H1 (cell line): Measurements from ENCODE around the gene TSPAN6. TPM values are rescaled to one million over a fixed set of nuclear protein-coding genes. Genes with fewer than 3 reads are reported as not detected.

Experiments
- CTCF ChIA-PET: fragments of 300-600 bp; sonication (Branson Sonifier 250); formaldehyde crosslinking; loops from one replicate; lab custom pipeline; 2021; ENCODE audit not compliant: partially characterized antibody; lab: Charles Lee
- POLR2A ChIA-PET: fragments of 300-600 bp; sonication (Branson Sonifier 250); formaldehyde crosslinking; loops from one replicate; lab custom pipeline; 2021; ENCODE audit warnings: inconsistent platforms; ENCODE audit not compliant: partially characterized antibody; lab: Charles Lee
- DNase-seq, 2 experiments: peaks; one replicate each; pipeline versions ENCODE4 v3.0.0 to v3.0.0-alpha.2; 2010 to 2022; ENCODE audit warnings: low spot score in 2 of 2, low read depth in 1 of 2, mixed read lengths in 1 of 2
- FAIRE-seq: peaks from 2 replicates; lab custom pipeline; 2011; peaks lifted over from hg19 to GRCh38; lab: Jason Lieb, UNC
- H2AFZ ChIP-seq: 2 replicates; pipeline ENCODE4 v1.8.1; 2012; ENCODE audit warnings: low read length, inconsistent platforms
- H2AK5ac ChIP-seq: 2 replicates; pipeline ENCODE4 v1.6.1; 2013; ENCODE audit warnings: low read depth, low read length
- H2BK120ac ChIP-seq: replicated peaks from 2 replicates; pipeline ENCODE3; 2013; ENCODE audit warnings: low read depth, low read length, inconsistent platforms
- H2BK12ac ChIP-seq: 2 replicates; pipeline ENCODE4 v1.6.1; 2013; ENCODE audit warnings: low read depth, low read length
- H2BK15ac ChIP-seq: 2 replicates; pipeline ENCODE4 v1.6.1; 2013; ENCODE audit warnings: low read length
- H2BK20ac ChIP-seq: 2 replicates; pipeline ENCODE4 v1.6.1; 2013; ENCODE audit warnings: low read length
- H2BK5ac ChIP-seq: 2 replicates; pipeline ENCODE4 v1.6.1; 2013; ENCODE audit warnings: low read depth, low read length
- H3K14ac ChIP-seq: 2 replicates; pipeline ENCODE4 v1.6.1; 2013; ENCODE audit warnings: inconsistent platforms; ENCODE audit not compliant: insufficient read length
- H3K18ac ChIP-seq: 2 replicates; pipeline ENCODE4 v1.6.1; 2013; ENCODE audit warnings: low read length; ENCODE audit errors: extremely low read depth
- H3K23ac ChIP-seq: 2 replicates; pipeline ENCODE4 v1.6.1; 2013; ENCODE audit warnings: inconsistent platforms; ENCODE audit not compliant: insufficient read length
- H3K23me2 ChIP-seq: 2 replicates; pipeline ENCODE4 v1.6.1; 2013; ENCODE audit warnings: low read depth, low read length
- H3K27ac ChIP-seq: 2 replicates; pipeline ENCODE4 v1.6.1; 2011; ENCODE audit warnings: low read depth, low read length, inconsistent platforms
- H3K27me3 ChIP-seq, 4 experiments: replicated peaks in 1 of 4; 1 replicate in 1 of 4; 2 replicates in 3 of 4; pipeline versions ENCODE4 v1.6.1 to v1.8.1; 2011 to 2013; ENCODE audit warnings: low read length in 3 of 4, mild to moderate bottlenecking in 3 of 4, inconsistent platforms in 2 of 4, mixed read lengths in 2 of 4, moderate library complexity in 1 of 4; ENCODE audit not compliant: control insufficient read depth in 3 of 4, insufficient read depth in 3 of 4; ENCODE audit errors: extremely low read depth in 1 of 4
- H3K36me3 ChIP-seq, 4 experiments: 2 replicates each; pipeline versions ENCODE4 v1.6.1 to v1.8.1; 2011 to 2013; ENCODE audit warnings: mild to moderate bottlenecking in 4 of 4, low read length in 3 of 4, moderate library complexity in 2 of 4, control low read depth in 1 of 4, inconsistent platforms in 1 of 4; ENCODE audit not compliant: insufficient read depth in 4 of 4, control insufficient read depth in 2 of 4
- H3K4ac ChIP-seq: replicated peaks from 2 replicates; pipeline ENCODE3; 2013; ENCODE audit warnings: low read length, low read depth, mixed read lengths, inconsistent platforms; ENCODE audit not compliant: insufficient read length
- H3K4me1 ChIP-seq, 4 experiments: replicated peaks in 1 of 4; 1 replicate in 1 of 4; 2 replicates in 3 of 4; pipeline versions ENCODE4 v1.6.1 to v1.8.1; 2011 to 2013; ENCODE audit warnings: low read length in 3 of 4, inconsistent platforms in 2 of 4, mixed read lengths in 1 of 4; ENCODE audit not compliant: insufficient read depth in 4 of 4, control insufficient read depth in 3 of 4
- H3K4me2 ChIP-seq, 2 experiments: 2 replicates each; pipeline versions ENCODE4 v1.6.1 to v1.8.1; 2011 to 2013; ENCODE audit warnings: low read depth in 2 of 2, low read length in 2 of 2, control low read depth in 1 of 2, inconsistent platforms in 1 of 2, mild to moderate bottlenecking in 1 of 2; ENCODE audit not compliant: insufficient read depth in 1 of 2
- H3K4me3 ChIP-seq, 4 experiments: fragments of 200-600, 300-600 bp in 1 of 4; sonication (generic), shearing (Covaris generic), sonication (Bioruptor Twin) in 1 of 4; 2 replicates each; pipeline versions ENCODE4 v1.5.1 to v1.8.1; 2011 to 2016; ENCODE audit warnings: low read length in 4 of 4, low read depth in 3 of 4, control low read depth in 2 of 4, inconsistent platforms in 2 of 4, mild to moderate bottlenecking in 2 of 4, mixed read lengths in 1 of 4, moderate library complexity in 1 of 4; ENCODE audit not compliant: insufficient read depth in 2 of 4; ENCODE audit errors: extremely low read depth in 1 of 4
- H3K56ac ChIP-seq: replicated peaks from 2 replicates; pipeline ENCODE3; 2013; ENCODE audit warnings: low read depth, mild to moderate bottlenecking, mixed read lengths, low read length, inconsistent platforms; ENCODE audit not compliant: insufficient read length
- H3K79me1 ChIP-seq: 2 replicates; pipeline ENCODE4 v1.6.1; 2013; ENCODE audit warnings: low read depth, low read length, control low read depth
- H3K79me2 ChIP-seq, 2 experiments: 2 replicates each; pipeline versions ENCODE4 v1.6.1 to v1.8.1; 2012 to 2013; ENCODE audit warnings: low read length in 2 of 2, mild to moderate bottlenecking in 2 of 2, inconsistent platforms in 1 of 2; ENCODE audit not compliant: insufficient read depth in 2 of 2, control insufficient read depth in 1 of 2
- H3K9ac ChIP-seq, 4 experiments: replicated peaks in 1 of 4; 1 replicate in 1 of 4; 2 replicates in 3 of 4; pipeline versions ENCODE4 v1.6.1 to v1.8.1; 2011 to 2013; ENCODE audit warnings: low read depth in 3 of 4, low read length in 3 of 4, control low read depth in 2 of 4, mild to moderate bottlenecking in 2 of 4, moderate library complexity in 2 of 4, inconsistent platforms in 1 of 4; ENCODE audit errors: extremely low read depth in 1 of 4
- H3K9me3 ChIP-seq, 2 experiments: 2 replicates each; pipeline versions ENCODE4 v1.6.1 to v1.8.1; 2012 to 2013; ENCODE audit warnings: mild to moderate bottlenecking in 2 of 2, moderate library complexity in 2 of 2, control low read depth in 1 of 2, inconsistent platforms in 1 of 2, low read depth in 1 of 2, low read length in 1 of 2, mixed read lengths in 1 of 2; ENCODE audit not compliant: insufficient read depth in 2 of 2
- H4K20me1 ChIP-seq, 2 experiments: replicated peaks in 1 of 2; 2 replicates each; pipeline versions ENCODE3 to v1.8.1; 2011 to 2013; ENCODE audit warnings: inconsistent platforms in 2 of 2, low read length in 2 of 2, mild to moderate bottlenecking in 1 of 2; ENCODE audit not compliant: insufficient read depth in 2 of 2, control insufficient read depth in 1 of 2
- H4K5ac ChIP-seq: 2 replicates; pipeline ENCODE4 v1.6.1; 2013; ENCODE audit warnings: low read length, low read depth, mixed read lengths, inconsistent platforms; ENCODE audit not compliant: insufficient read length
- H4K8ac ChIP-seq: 2 replicates; pipeline ENCODE4 v1.8.0; 2013; ENCODE audit warnings: mild to moderate bottlenecking, moderate library complexity, low read length, inconsistent platforms; ENCODE audit not compliant: insufficient read depth; ENCODE audit errors: extremely low read depth
- H4K91ac ChIP-seq: replicated peaks from 2 replicates; pipeline ENCODE3; 2013; ENCODE audit warnings: low read length, mixed read lengths, inconsistent platforms; ENCODE audit not compliant: insufficient read length
- CBX5 ChIP-seq: fragments of 300-800, 300-1000 bp; sonication (generic); IDR thresholded peaks from 2 replicates; pipeline ENCODE4 v1.7.1; 2016; ENCODE audit warnings: antibody characterized with exemption, low read length, low read depth
- CREB1 ChIP-seq: IDR thresholded peaks from 2 replicates; pipeline ENCODE4 v1.6.1; 2012; ENCODE audit warnings: inconsistent platforms
- EZH2 ChIP-seq: fragments of 200-600 bp; sonication (generic); IDR thresholded peaks from 2 replicates; pipeline ENCODE4 v1.7.1; 2012; ENCODE audit warnings: low read depth, mild to moderate bottlenecking, moderate library complexity, low read length, inconsistent platforms; ENCODE audit not compliant: severe bottlenecking
- KDM4A ChIP-seq: IDR thresholded peaks from one replicate; pipeline ENCODE4 v1.7.1; 2012; ENCODE audit warnings: low read depth, mild to moderate bottlenecking, moderate library complexity, low read length, inconsistent platforms; ENCODE audit not compliant: severe bottlenecking
- POLR2A ChIP-seq, 2 experiments: IDR thresholded peaks; 1 replicate in 1 of 2; 2 replicates in 1 of 2; pipeline ENCODE4 v1.6.1; 2011; ENCODE audit warnings: low read depth in 2 of 2, low read length in 2 of 2, mild to moderate bottlenecking in 2 of 2; ENCODE audit errors: control extremely low read depth in 1 of 2
- RFX5 ChIP-seq: IDR thresholded peaks from 2 replicates; pipeline ENCODE4 v1.6.1; 2011; ENCODE audit warnings: low read depth, low read length, improper control_type of control experiment, borderline replicate concordance
- RNF2 ChIP-seq: fragments of 200-900, 300-1000 bp; sonication (generic); IDR thresholded peaks from 2 replicates; pipeline ENCODE4 v1.7.1; 2016; ENCODE audit warnings: borderline replicate concordance, low read depth, mild to moderate bottlenecking, antibody characterized with exemption, low read length; ENCODE audit not compliant: poor library complexity, severe bottlenecking; ENCODE audit errors: missing control alignments
- RXRA ChIP-seq: IDR thresholded peaks from 2 replicates; pipeline ENCODE4 v1.6.1; 2011; ENCODE audit warnings: low read depth, mild to moderate bottlenecking, low read length, moderate library complexity; ENCODE audit not compliant: insufficient read depth
- SIRT6 ChIP-seq: IDR thresholded peaks from one replicate; pipeline ENCODE4 v1.7.1; 2012; ENCODE audit warnings: low read length, inconsistent platforms
- WGBS, 2 experiments: shearing (Covaris generic) in 1 of 2; methylation state at CpG; one replicate each; pipeline versions ENCODE4 v1.1.6 to v1.1.7; 2013 to 2015; ENCODE audit warnings: low lambda C conversion rate in 2 of 2, mixed read lengths in 2 of 2, inconsistent platforms in 1 of 2, low coverage in 1 of 2, missing lambda C conversion rate in 1 of 2; ENCODE audit not compliant: insufficient replicate concordance in 2 of 2, insufficient coverage in 1 of 2, insufficient read length in 1 of 2; ENCODE audit errors: extremely low coverage in 1 of 2, missing lambda C conversion rate in 1 of 2; 5-methylcytosine and 5-hydroxymethylcytosine counted together
- polyA plus RNA-seq, 7 experiments: library from polyadenylated mRNA; depleted of rRNA in 3 of 7; stranded (reverse) in 5 of 7; unstranded in 2 of 7; fragments of >200 nt in 5 of 7; fragments of 200-250 nt in 2 of 7; gene quantifications; 1 replicate in 5 of 7; 2 replicates in 1 of 7; 4 replicates in 1 of 7; pipeline versions ENCODE4 v1.2.1 to v1.2.3, GENCODE V29; 2011 to 2013; ENCODE audit warnings: missing spikeins in 2 of 7, mixed read lengths in 2 of 7
- total RNA-seq: library from RNA; stranded (reverse); fragmentation: NEBNext Ultra II Directional; extraction: Animal tissue kit (Norgen Biotek cat#: 25700); gene quantifications from 2 replicates; pipeline ENCODE4 v1.2.1, GENCODE V29; 2021
- TF ChIP-seq, protein P1 (sequence below): IDR thresholded peaks from 2 replicates; pipeline ENCODE4 v1.6.1; 2012; ENCODE audit warnings: inconsistent platforms

The TSPAN6 gene
- total and polyA plus RNA-seq, 2 of the 8 experiments (the other 6 are each of a cell fraction or from before 2014, with no cell fraction given) = 58.1 to 67.7 TPM

GRCh38 chrX:100663642-100664041, 27.0 kb upstream of the TSPAN6 start:
- no peak overlapping the region for H3K4me3 ChIP-seq
- no peak for FAIRE-seq
- WGBS, 2 experiments = 85% methylated on average over 2 of the region's 2 CpGs; no CpG with 5 or more reads in 1 of the 2 experiments
- H3K23me2 ChIP-seq = no peaks in the 10 kb centered on the region
- H4K20me1 ChIP-seq = no peaks in the 10 kb centered on the region
- no peak for DNase-seq
- no peak overlapping the region for H4K8ac ChIP-seq
- H3K4me1 ChIP-seq = no peaks in the 10 kb centered on the region
- no peak overlapping the region for H2BK20ac ChIP-seq
- no peak overlapping the region for H2AK5ac ChIP-seq
- H3K9me3 ChIP-seq = no peaks in the 10 kb centered on the region
- no peak overlapping the region for H3K23ac ChIP-seq
- H2BK12ac ChIP-seq = no peak overlapping the region
- H3K4ac ChIP-seq = no peak overlapping the region
- H2AFZ ChIP-seq = no peak overlapping the region
- POLR2A ChIA-PET = no interaction called here
- no peaks in the 10 kb centered on the region for H3K27me3 ChIP-seq
- no peak overlapping the region for H2BK120ac ChIP-seq
- no peaks in the 10 kb centered on the region for H3K79me1 ChIP-seq
- no peak overlapping the region for H3K14ac ChIP-seq
- H3K4me2 ChIP-seq = no peak overlapping the region
- CTCF ChIA-PET = interaction anchor here (1.3 to 1.4 kb wide), 2 partner anchors 9 to 105 kb away, joined by 5 read pairs; no protein-coding TSS in a partner anchor
- TF ChIP-seq KDM4A = no peak
- no peak for TF ChIP-seq EZH2
- no peak for TF ChIP-seq SIRT6
- TF ChIP-seq RFX5 = no peak
- TF ChIP-seq CREB1 = no peak
- TF ChIP-seq, protein P1, sequence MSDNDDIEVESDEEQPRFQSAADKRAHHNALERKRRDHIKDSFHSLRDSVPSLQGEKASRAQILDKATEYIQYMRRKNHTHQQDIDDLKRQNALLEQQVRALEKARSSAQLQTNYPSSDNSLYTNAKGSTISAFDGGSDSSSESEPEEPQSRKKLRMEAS = no peak
- TF ChIP-seq CBX5 = no peak
- no peak for TF ChIP-seq RNF2
- TF ChIP-seq RXRA = no peak
- no peak for TF ChIP-seq POLR2A (IDR thresholded peaks at IDR 0.05; ENCODE audit: control extremely low read depth in 1 of 2, low read depth in 2 of 2, low read length in 2 of 2)
- no peak overlapping the region for H3K27ac ChIP-seq
- no peak overlapping the region for H4K5ac ChIP-seq
- no peak overlapping the region for H2BK15ac ChIP-seq
- no peak overlapping the region for H2BK5ac ChIP-seq
- no peaks in the 10 kb centered on the region for H3K79me2 ChIP-seq
- no peak overlapping the region for H3K56ac ChIP-seq
- H3K9ac ChIP-seq = no peak overlapping the region
- H4K91ac ChIP-seq = no peak overlapping the region
- H3K18ac ChIP-seq = no peak overlapping the region
- no peaks in the 10 kb centered on the region for H3K36me3 ChIP-seq
